GM19468 (cell line): Measurements from ENCODE around the gene SOX18.

Experiments used
- ATAC-seq: cut with Tn5 transposase; IDR thresholded peaks from one replicate; pipeline ENCODE4 v1.9.1; 2021; ENCODE audit warnings: mild to moderate bottlenecking, moderate library complexity, moderate number of reproducible peaks; ENCODE audit not compliant: unreplicated experiment; ENCODE audit errors: extremely low read depth

Gene SOX18

GRCh38 chr20:64055396-64055892 is 6.0 kb upstream of the SOX18 start:
- ATAC-seq, result no peak

GRCh38 chr20:64053841-64054661 is 4.6 kb upstream of the SOX18 start:
- no peak for ATAC-seq

GRCh38 chr20:64052987-64053840 is 3.8 kb upstream of the SOX18 start:
- ATAC-seq, result no peak

- ATAC-seq, result no peak
Observed at GRCh38 chr20:64052326-64052722, 2.9 kb upstream of the SOX18 start.

- ATAC-seq, result no peak
Observed at GRCh38 chr20:64051561-64052325, 2.3 kb upstream of the SOX18 start.

- no peak for ATAC-seq
Observed at GRCh38 chr20:64051033-64051452, 1.6 kb upstream of the SOX18 start.

GRCh38 chr20:64050261-64051032 is 1.0 kb upstream of the SOX18 start:
- no peak for ATAC-seq

GRCh38 chr20:64049878-64050260 is 430 bp upstream of the SOX18 start:
- no peak for ATAC-seq

- no peak for ATAC-seq
Observed at GRCh38 chr20:64048402-64049044, 916 bp downstream of the SOX18 start.

GRCh38 chr20:64047968-64048401 is 1.5 kb downstream of the SOX18 start:
- no peak for ATAC-seq

- ATAC-seq, result no peak
Observed at GRCh38 chr20:64047046-64047389, 2.4 kb downstream of the SOX18 start.

GRCh38 chr20:64045346-64046011 is 4.0 kb downstream of the SOX18 start:
- ATAC-seq, result no peak

- no peak for ATAC-seq
Observed at GRCh38 chr20:64044484-64045247, 4.8 kb downstream of the SOX18 start.

- no peak for ATAC-seq
Observed at GRCh38 chr20:64043768-64044167, 5.7 kb downstream of the SOX18 start.

- no peak for ATAC-seq
Observed at GRCh38 chr20:64042054-64042781, 7.2 kb downstream of the SOX18 start.

- no peak for ATAC-seq
Observed at GRCh38 chr20:64041781-64042053, 7.7 kb downstream of the SOX18 start.

- ATAC-seq, result no peak
Observed at GRCh38 chr20:64041040-64041780, 8.2 kb downstream of the SOX18 start.
